ENCODE results near the gene NME2.

The NME2 gene

DNA sequence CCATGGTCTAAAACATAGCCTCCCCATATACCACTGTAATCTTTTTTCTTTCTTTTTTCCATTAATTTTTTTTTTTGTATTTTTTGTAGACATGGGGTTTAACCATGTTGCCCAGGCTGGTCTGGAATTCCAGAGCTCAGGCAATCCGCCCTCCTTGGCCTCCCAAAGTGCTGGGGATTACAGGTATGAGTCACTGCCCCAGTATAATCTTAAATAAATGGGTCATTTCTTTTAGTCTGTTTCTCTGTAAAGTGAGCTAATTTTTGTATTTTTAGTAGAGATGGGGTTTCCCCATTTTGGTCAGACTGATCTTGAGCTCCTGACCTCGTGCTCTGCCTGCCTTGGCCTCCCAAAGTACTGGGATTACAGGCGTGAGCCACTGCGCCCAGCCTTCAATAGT, 18.6 kb upstream of the NME2 start:
- no peak for TF ChIP-seq BACH2 (CRISPR knock-in tag; IDR thresholded peaks at IDR 0.05; ENCODE audit: borderline replicate concordance)
- TF ChIP-seq TCF4 (CRISPR knock-in tag; IDR thresholded peaks at IDR 0.05; ENCODE audit: borderline replicate concordance) = no peak
- TF ChIP-seq, protein P1, sequence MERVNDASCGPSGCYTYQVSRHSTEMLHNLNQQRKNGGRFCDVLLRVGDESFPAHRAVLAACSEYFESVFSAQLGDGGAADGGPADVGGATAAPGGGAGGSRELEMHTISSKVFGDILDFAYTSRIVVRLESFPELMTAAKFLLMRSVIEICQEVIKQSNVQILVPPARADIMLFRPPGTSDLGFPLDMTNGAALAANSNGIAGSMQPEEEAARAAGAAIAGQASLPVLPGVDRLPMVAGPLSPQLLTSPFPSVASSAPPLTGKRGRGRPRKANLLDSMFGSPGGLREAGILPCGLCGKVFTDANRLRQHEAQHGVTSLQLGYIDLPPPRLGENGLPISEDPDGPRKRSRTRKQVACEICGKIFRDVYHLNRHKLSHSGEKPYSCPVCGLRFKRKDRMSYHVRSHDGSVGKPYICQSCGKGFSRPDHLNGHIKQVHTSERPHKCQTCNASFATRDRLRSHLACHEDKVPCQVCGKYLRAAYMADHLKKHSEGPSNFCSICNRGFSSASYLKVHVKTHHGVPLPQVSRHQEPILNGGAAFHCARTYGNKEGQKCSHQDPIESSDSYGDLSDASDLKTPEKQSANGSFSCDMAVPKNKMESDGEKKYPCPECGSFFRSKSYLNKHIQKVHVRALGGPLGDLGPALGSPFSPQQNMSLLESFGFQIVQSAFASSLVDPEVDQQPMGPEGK (CRISPR knock-in tag; IDR thresholded peaks at IDR 0.05; ENCODE audit: borderline replicate concordance) = no peak
- no peak for TF ChIP-seq ZC3H10 (CRISPR knock-in tag; IDR thresholded peaks at IDR 0.05)
- no peak for TF ChIP-seq ZNF8 (CRISPR knock-in tag; IDR thresholded peaks at IDR 0.05)
- TF ChIP-seq, protein P2, sequence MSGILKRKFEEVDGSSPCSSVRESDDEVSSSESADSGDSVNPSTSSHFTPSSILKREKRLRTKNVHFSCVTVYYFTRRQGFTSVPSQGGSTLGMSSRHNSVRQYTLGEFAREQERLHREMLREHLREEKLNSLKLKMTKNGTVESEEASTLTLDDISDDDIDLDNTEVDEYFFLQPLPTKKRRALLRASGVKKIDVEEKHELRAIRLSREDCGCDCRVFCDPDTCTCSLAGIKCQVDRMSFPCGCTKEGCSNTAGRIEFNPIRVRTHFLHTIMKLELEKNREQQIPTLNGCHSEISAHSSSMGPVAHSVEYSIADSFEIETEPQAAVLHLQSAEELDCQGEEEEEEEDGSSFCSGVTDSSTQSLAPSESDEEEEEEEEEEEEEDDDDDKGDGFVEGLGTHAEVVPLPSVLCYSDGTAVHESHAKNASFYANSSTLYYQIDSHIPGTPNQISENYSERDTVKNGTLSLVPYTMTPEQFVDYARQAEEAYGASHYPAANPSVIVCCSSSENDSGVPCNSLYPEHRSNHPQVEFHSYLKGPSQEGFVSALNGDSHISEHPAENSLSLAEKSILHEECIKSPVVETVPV (CRISPR knock-in tag; IDR thresholded peaks at IDR 0.05) = no peak
- no peak for TF ChIP-seq ZNF70 (CRISPR knock-in tag; IDR thresholded peaks at IDR 0.05)
- TF ChIP-seq ZFP3 (CRISPR knock-in tag; IDR thresholded peaks at IDR 0.05) = no peak
- no peak for TF ChIP-seq GLIS3 (CRISPR knock-in tag; IDR thresholded peaks at IDR 0.05)
- TF ChIP-seq TOX (CRISPR knock-in tag; IDR thresholded peaks at IDR 0.05; ENCODE audit: borderline replicate concordance) = no peak
- no peak for TF ChIP-seq ESRRG (CRISPR knock-in tag; IDR thresholded peaks at IDR 0.05)
- no peak for TF ChIP-seq RARB (CRISPR knock-in tag; IDR thresholded peaks at IDR 0.05)
- no peak for TF ChIP-seq PPARA (CRISPR knock-in tag; IDR thresholded peaks at IDR 0.05; ENCODE audit: borderline replicate concordance)
- no peak for TF ChIP-seq ARNTL (CRISPR knock-in tag; IDR thresholded peaks at IDR 0.05; ENCODE audit: borderline replicate concordance, low read depth)
- no peak for TF ChIP-seq ZFP30 (CRISPR knock-in tag; IDR thresholded peaks at IDR 0.05)
- TF ChIP-seq ZNF565 (CRISPR knock-in tag; conservative IDR thresholded peaks at IDR 0.05; ENCODE audit: low read depth) = no peak
- TF ChIP-seq, protein P3, sequence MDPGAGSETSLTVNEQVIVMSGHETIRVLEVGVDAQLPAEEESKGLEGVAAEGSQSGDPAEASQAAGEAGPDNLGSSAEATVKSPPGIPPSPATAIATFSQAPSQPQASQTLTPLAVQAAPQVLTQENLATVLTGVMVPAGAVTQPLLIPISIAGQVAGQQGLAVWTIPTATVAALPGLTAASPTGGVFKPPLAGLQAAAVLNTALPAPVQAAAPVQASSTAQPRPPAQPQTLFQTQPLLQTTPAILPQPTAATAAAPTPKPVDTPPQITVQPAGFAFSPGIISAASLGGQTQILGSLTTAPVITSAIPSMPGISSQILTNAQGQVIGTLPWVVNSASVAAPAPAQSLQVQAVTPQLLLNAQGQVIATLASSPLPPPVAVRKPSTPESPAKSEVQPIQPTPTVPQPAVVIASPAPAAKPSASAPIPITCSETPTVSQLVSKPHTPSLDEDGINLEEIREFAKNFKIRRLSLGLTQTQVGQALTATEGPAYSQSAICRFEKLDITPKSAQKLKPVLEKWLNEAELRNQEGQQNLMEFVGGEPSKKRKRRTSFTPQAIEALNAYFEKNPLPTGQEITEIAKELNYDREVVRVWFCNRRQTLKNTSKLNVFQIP (CRISPR knock-in tag; IDR thresholded peaks at IDR 0.05; ENCODE audit: borderline replicate concordance, low read depth) = no peak
- no peak for TF ChIP-seq SNAI2 (CRISPR knock-in tag; IDR thresholded peaks at IDR 0.05)
- ATAC-seq = no peak

DNA sequence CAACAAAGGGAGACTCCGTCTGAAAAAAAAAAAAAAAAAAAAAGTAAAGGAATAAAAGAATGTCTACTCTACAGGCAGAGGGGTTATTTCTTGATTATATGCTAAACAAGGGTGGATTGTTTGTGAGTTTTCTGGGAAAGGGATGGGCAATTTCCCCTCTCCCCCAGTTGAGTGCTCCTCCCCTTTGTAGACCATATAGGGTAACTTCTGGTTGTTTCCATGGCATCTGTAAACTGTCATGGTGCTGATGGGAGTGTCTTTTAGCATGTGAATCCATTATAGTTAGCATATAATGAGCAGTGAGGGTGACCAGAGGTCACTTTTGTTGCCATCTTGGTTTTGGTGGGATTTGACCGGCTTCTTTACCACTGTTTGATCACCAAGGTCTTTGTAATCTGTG, 17.0 kb upstream of the NME2 start:
- ATAC-seq = no peak
- TF ChIP-seq ISL1 (CRISPR knock-in tag; IDR thresholded peaks at IDR 0.05) (no peak), TOX (CRISPR knock-in tag; IDR thresholded peaks at IDR 0.05; ENCODE audit: borderline replicate concordance) (no peak), SNAI2 (CRISPR knock-in tag; IDR thresholded peaks at IDR 0.05) (no peak), ZC3H10 (CRISPR knock-in tag; IDR thresholded peaks at IDR 0.05) (no peak), ZNF565 (CRISPR knock-in tag; conservative IDR thresholded peaks at IDR 0.05; ENCODE audit: low read depth) (no peak), ZFP3 (CRISPR knock-in tag; IDR thresholded peaks at IDR 0.05) (no peak), ARNTL (CRISPR knock-in tag; IDR thresholded peaks at IDR 0.05; ENCODE audit: borderline replicate concordance, low read depth) (no peak), GLIS3 (CRISPR knock-in tag; IDR thresholded peaks at IDR 0.05) (no peak), ZNF70 (CRISPR knock-in tag; IDR thresholded peaks at IDR 0.05) (no peak), ZFP30 (CRISPR knock-in tag; IDR thresholded peaks at IDR 0.05) (no peak), BACH2 (CRISPR knock-in tag; IDR thresholded peaks at IDR 0.05; ENCODE audit: borderline replicate concordance) (no peak), ZNF8 (CRISPR knock-in tag; IDR thresholded peaks at IDR 0.05) (no peak), TCF4 (CRISPR knock-in tag; IDR thresholded peaks at IDR 0.05; ENCODE audit: borderline replicate concordance) (no peak)
- TF ChIP-seq, protein P2 (CRISPR knock-in tag; IDR thresholded peaks at IDR 0.05) = no peak
- TF ChIP-seq, protein P4, sequence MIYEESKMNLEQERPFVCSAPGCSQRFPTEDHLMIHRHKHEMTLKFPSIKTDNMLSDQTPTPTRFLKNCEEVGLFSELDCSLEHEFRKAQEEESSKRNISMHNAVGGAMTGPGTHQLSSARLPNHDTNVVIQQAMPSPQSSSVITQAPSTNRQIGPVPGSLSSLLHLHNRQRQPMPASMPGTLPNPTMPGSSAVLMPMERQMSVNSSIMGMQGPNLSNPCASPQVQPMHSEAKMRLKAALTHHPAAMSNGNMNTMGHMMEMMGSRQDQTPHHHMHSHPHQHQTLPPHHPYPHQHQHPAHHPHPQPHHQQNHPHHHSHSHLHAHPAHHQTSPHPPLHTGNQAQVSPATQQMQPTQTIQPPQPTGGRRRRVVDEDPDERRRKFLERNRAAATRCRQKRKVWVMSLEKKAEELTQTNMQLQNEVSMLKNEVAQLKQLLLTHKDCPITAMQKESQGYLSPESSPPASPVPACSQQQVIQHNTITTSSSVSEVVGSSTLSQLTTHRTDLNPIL (CRISPR knock-in tag; IDR thresholded peaks at IDR 0.05; ENCODE audit: low read depth) = no peak

DNA sequence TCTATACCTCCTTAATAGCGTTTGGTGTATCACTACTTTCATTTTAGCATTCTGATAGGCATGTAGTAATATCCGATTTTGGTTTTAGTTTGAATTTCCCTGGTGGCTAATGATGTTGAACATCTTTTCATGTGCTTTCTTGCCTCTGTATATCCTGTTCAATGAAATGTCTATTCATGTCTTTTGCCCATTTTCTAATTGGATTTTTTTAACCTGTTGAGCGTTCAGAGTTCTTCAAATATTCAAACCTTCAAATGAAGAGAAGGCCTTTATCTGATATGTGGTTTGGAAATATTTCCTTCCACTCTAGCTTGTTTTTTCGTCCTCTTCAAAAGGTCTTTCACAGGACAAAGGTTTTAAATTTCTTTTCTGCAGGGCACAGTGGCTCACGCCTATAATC, 15.3 kb upstream of the NME2 start:
- no peak for ATAC-seq
- TF ChIP-seq PPARA (CRISPR knock-in tag; IDR thresholded peaks at IDR 0.05; ENCODE audit: borderline replicate concordance) = no peak
- TF ChIP-seq SNAI2 (CRISPR knock-in tag; IDR thresholded peaks at IDR 0.05) = no peak
- TF ChIP-seq TCF4 (CRISPR knock-in tag; IDR thresholded peaks at IDR 0.05; ENCODE audit: borderline replicate concordance) = no peak
- no peak for TF ChIP-seq RARB (CRISPR knock-in tag; IDR thresholded peaks at IDR 0.05)
- TF ChIP-seq BACH2 (CRISPR knock-in tag; IDR thresholded peaks at IDR 0.05; ENCODE audit: borderline replicate concordance) = no peak
